Activated T-helper 1 cell treated with anti-CD3 and anti-CD28 coated beads, Interleukin-12 subunit alpha, Interleukin-12 subunit beta, Interleukin-2, Interleukin-4 antibody, amounts not matched to agents 30 ng/mL and 10 ng/mL and 1 ng/mL, durations not matched to agents 14 hours and 24 hours and 36 hours (primary cell): ENCODE measurements around the gene CAMTA1. TPM values are rescaled to one million over a fixed set of nuclear protein-coding genes. Genes with fewer than 3 reads are reported as not detected.

Experiments
- DNase-seq: peaks from one replicate; pipeline ENCODE4 v3.0.0; 2021; ENCODE audit warnings: low spot score
- H3K27ac Mint-ChIP-seq: one replicate; pipeline ENCODE4 v1.8.0; 2021; ENCODE audit warnings: mild to moderate bottlenecking, mixed read lengths
- H3K27me3 Mint-ChIP-seq: one replicate; pipeline ENCODE4 v1.8.0; 2022; ENCODE audit warnings: mild to moderate bottlenecking, moderate library complexity, mixed read lengths; ENCODE audit not compliant: insufficient read depth
- H3K36me3 Mint-ChIP-seq: one replicate; pipeline ENCODE4 v1.8.0; 2021; ENCODE audit warnings: low read depth, mixed read lengths
- H3K4me1 Mint-ChIP-seq: one replicate; pipeline ENCODE4 v1.8.0; 2021; ENCODE audit warnings: low read depth, mixed read lengths
- H3K4me3 Mint-ChIP-seq: one replicate; pipeline ENCODE4 v1.8.0; 2021; ENCODE audit warnings: mild to moderate bottlenecking, moderate library complexity, mixed read lengths
- H3K9me3 Mint-ChIP-seq: one replicate; pipeline ENCODE4 v1.8.0; 2021; ENCODE audit warnings: mixed read lengths
- intact Hi-C: fragments of 100-400 bp; cut with micrococcal nuclease; formaldehyde crosslinking; loops from one replicate; pipeline ENCODE4 v1.15.1; 2024
- total RNA-seq: library from RNA; stranded (reverse); gene quantifications from 2 replicates; pipeline ENCODE4 v1.2.3, GENCODE V29; 2022

The CAMTA1 gene
- total RNA-seq, 1 donor from 2014 or later = 57.2 TPM

DNA sequence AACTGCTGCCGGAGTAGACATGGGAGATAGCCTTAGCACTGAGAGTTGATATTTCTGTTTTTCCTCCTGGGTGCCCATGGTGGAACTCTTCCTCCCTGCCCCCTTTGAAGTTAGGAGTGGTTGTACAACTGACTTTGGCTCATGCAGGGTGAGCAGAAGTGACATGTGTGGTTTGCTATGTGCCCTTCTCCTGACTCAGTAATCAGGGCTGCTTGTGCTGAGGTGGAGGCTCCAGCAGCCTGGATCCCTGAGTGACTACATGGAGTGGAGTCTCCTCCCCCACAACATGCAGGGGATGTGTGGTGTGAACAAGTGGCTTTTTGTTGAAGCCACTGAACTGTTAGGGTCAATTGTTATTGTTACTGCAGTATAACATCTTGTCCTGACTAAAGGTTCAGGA is 261.6 kb downstream of the CAMTA1 start:
- Mint-ChIP-seq H3K4me3 (no peak overlapping the region), H3K36me3 (no peaks in the 10 kb centered on the region), H3K9me3 (no peaks in the 10 kb centered on the region), H3K27ac (no peak overlapping the region), H3K27me3 (peaks cover 5% of the 10 kb centered on the region), H3K4me1 (no peaks in the 10 kb centered on the region)
- DNase-seq = no peak
- intact Hi-C loops = no loop called here

GRCh38 chr1:7047866-7048265 is 262.6 kb downstream of the CAMTA1 start:
- intact Hi-C loops = no loop called here
- Mint-ChIP-seq H3K27ac (no peak overlapping the region), H3K36me3 (no peaks in the 10 kb centered on the region), H3K4me1 (no peaks in the 10 kb centered on the region), H3K9me3 (no peaks in the 10 kb centered on the region), H3K4me3 (no peak overlapping the region), H3K27me3 (peaks cover 5% of the 10 kb centered on the region)
- no peak for DNase-seq

- intact Hi-C loops = no loop called here
Observed at GRCh38 chr1:7048395-7048794, 263.1 kb downstream of the CAMTA1 start.

GRCh38 chr1:7049913-7050625 is 264.8 kb downstream of the CAMTA1 start:
- H3K36me3 Mint-ChIP-seq = no peaks in the 10 kb centered on the region
- no peaks in the 10 kb centered on the region for H3K9me3 Mint-ChIP-seq
- peaks cover 3% of the 10 kb centered on the region for H3K27me3 Mint-ChIP-seq
- intact Hi-C loops = no loop called here
- H3K4me3 Mint-ChIP-seq = no peak overlapping the region
- DNase-seq = no peak
- H3K4me1 Mint-ChIP-seq = no peaks in the 10 kb centered on the region
- no peak overlapping the region for H3K27ac Mint-ChIP-seq

More at GRCh38 chr1:7048395-7048794, 263.1 kb downstream of the CAMTA1 start:
- Mint-ChIP-seq H3K4me1 (no peaks in the 10 kb centered on the region), H3K27me3 (peaks cover 5% of the 10 kb centered on the region), H3K27ac (no peak overlapping the region), H3K36me3 (no peaks in the 10 kb centered on the region), H3K4me3 (no peak overlapping the region), H3K9me3 (no peaks in the 10 kb centered on the region)
- no peak for DNase-seq

GRCh38 chr1:7050751-7051665 is 265.8 kb downstream of the CAMTA1 start:
- Mint-ChIP-seq H3K27me3 (no peaks in the 10 kb centered on the region), H3K27ac (no peak overlapping the region), H3K4me3 (no peak overlapping the region), H3K36me3 (no peaks in the 10 kb centered on the region), H3K9me3 (no peaks in the 10 kb centered on the region), H3K4me1 (no peaks in the 10 kb centered on the region)
- no peak for DNase-seq
- intact Hi-C loops = no loop called here

- no peaks in the 10 kb centered on the region for H3K4me1 Mint-ChIP-seq
- no peaks in the 10 kb centered on the region for H3K9me3 Mint-ChIP-seq
- H3K4me3 Mint-ChIP-seq = no peak overlapping the region
- H3K27ac Mint-ChIP-seq = no peak overlapping the region
- DNase-seq = no peak
- H3K27me3 Mint-ChIP-seq = no peaks in the 10 kb centered on the region
- no peaks in the 10 kb centered on the region for H3K36me3 Mint-ChIP-seq
- intact Hi-C loops = no loop called here
Observed at GRCh38 chr1:7052701-7053100, 267.4 kb downstream of the CAMTA1 start.

- H3K4me3 Mint-ChIP-seq = no peak overlapping the region
- DNase-seq = no peak
- no peaks in the 10 kb centered on the region for H3K9me3 Mint-ChIP-seq
- intact Hi-C loops = no loop called here
- H3K27me3 Mint-ChIP-seq = no peaks in the 10 kb centered on the region
- no peaks in the 10 kb centered on the region for H3K36me3 Mint-ChIP-seq
- H3K4me1 Mint-ChIP-seq = no peaks in the 10 kb centered on the region
- no peak overlapping the region for H3K27ac Mint-ChIP-seq
Observed at GRCh38 chr1:7060745-7061144, 275.5 kb downstream of the CAMTA1 start.

GRCh38 chr1:7062346-7063061 is 277.2 kb downstream of the CAMTA1 start:
- H3K27me3 Mint-ChIP-seq = no peaks in the 10 kb centered on the region
- intact Hi-C loops = no loop called here
- no peak overlapping the region for H3K4me3 Mint-ChIP-seq
- H3K4me1 Mint-ChIP-seq = no peaks in the 10 kb centered on the region
- no peaks in the 10 kb centered on the region for H3K36me3 Mint-ChIP-seq
- H3K27ac Mint-ChIP-seq = no peak overlapping the region
- DNase-seq = no peak
- H3K9me3 Mint-ChIP-seq = no peaks in the 10 kb centered on the region

GRCh38 chr1:7063981-7064380 is 278.7 kb downstream of the CAMTA1 start:
- Mint-ChIP-seq H3K4me3 (no peak overlapping the region), H3K4me1 (no peaks in the 10 kb centered on the region), H3K9me3 (no peaks in the 10 kb centered on the region), H3K27ac (no peak overlapping the region), H3K36me3 (no peaks in the 10 kb centered on the region), H3K27me3 (no peaks in the 10 kb centered on the region)
- intact Hi-C loops = no loop called here
- no peak for DNase-seq

DNA sequence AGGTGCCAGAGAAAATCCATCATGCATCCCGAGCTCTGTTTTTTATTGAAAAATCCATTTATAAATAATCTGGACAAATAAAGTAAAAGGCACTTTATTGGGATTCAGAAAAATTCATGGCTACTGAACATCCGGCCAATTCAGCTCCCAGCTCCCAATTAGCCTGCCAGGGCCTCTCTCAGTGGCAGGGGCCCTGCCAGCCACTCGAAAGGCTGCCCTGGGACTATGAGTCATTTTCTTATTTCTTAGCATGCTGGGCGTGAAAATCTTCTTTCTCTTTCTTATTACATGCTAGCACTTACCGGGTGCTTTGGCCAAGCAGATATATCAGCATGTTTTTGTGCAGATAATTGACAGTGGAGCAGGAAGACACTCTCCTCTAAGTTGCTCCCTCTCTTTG is 283.3 kb downstream of the CAMTA1 start:
- H3K27ac Mint-ChIP-seq = no peak overlapping the region
- no peaks in the 10 kb centered on the region for H3K36me3 Mint-ChIP-seq
- DNase-seq = no peak
- intact Hi-C loops = no loop called here
- H3K4me3 Mint-ChIP-seq = no peak overlapping the region
- H3K4me1 Mint-ChIP-seq = no peaks in the 10 kb centered on the region
- H3K27me3 Mint-ChIP-seq = peaks cover 4% of the 10 kb centered on the region
- no peaks in the 10 kb centered on the region for H3K9me3 Mint-ChIP-seq

DNA sequence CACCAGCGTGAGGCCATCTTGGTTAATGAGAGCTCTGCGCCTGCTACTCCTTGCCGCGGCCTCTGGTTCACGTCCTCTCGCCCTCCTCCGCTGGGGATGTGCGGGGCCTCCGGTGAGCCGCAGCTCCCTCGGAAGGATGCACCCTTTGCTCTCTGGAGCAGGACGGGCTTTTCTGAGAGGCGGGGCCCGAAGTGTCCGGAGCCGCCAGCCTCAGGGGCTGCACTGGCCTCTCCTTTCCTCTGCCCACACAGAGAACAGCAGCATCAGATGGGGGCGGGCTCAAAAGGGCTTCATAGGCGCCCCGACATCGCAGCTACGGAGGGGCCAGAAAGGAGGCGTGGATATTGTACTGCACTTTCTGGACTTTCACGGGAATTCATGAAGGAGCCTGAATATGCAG is 284.7 kb downstream of the CAMTA1 start:
- H3K27ac Mint-ChIP-seq = no peak overlapping the region
- intact Hi-C loops = loop anchor here (2.0 kb wide), 1 partner anchor 275 kb away; no protein-coding TSS in a partner anchor
- no peaks in the 10 kb centered on the region for H3K4me1 Mint-ChIP-seq
- peaks cover 4% of the 10 kb centered on the region for H3K27me3 Mint-ChIP-seq
- H3K4me3 Mint-ChIP-seq = no peak overlapping the region
- no peaks in the 10 kb centered on the region for H3K9me3 Mint-ChIP-seq
- H3K36me3 Mint-ChIP-seq = no peaks in the 10 kb centered on the region
- no peak for DNase-seq

GRCh38 chr1:7070389-7071029 is 285.3 kb downstream of the CAMTA1 start:
- Mint-ChIP-seq H3K4me3 (no peak overlapping the region), H3K4me1 (no peaks in the 10 kb centered on the region), H3K9me3 (no peaks in the 10 kb centered on the region), H3K27ac (no peak overlapping the region), H3K36me3 (no peaks in the 10 kb centered on the region), H3K27me3 (peaks cover 4% of the 10 kb centered on the region)
- intact Hi-C loops = loop anchor here (2.0 kb wide), 1 partner anchor 276 kb away; no protein-coding TSS in a partner anchor
- DNase-seq = peak; percentile 23
